BJ (cell line): ENCODE results near the gene FMO4. TPM values are rescaled to one million over a fixed set of nuclear protein-coding genes. Genes with fewer than 3 reads are reported as not detected.

Source experiments
- CTCF ChIA-PET: fragments of 350-600 bp; formaldehyde crosslinking; extraction: SDS; loops from one replicate; lab custom pipeline; 2021; ENCODE audit warnings: antibody characterized with exemption, inconsistent platforms; lab: Yijun Ruan, JAX
- POLR2A ChIA-PET: fragments of 300-600 bp; sonication (Branson Sonifier 250); formaldehyde crosslinking; extraction: SDS; loops from one replicate; lab custom pipeline; 2021; ENCODE audit warnings: antibody characterized with exemption; lab: Charles Lee
- DNase-seq: peaks from one replicate; pipeline ENCODE4 v3.0.0-alpha.2; 2011; ENCODE audit warnings: low read depth
- H3K27me3 ChIP-seq: 2 replicates; pipeline ENCODE4 v1.6.0; 2011; ENCODE audit warnings: low read length; ENCODE audit not compliant: control insufficient read depth, insufficient read depth
- H3K36me3 ChIP-seq: 2 replicates; pipeline ENCODE4 v1.5.1; 2011; ENCODE audit warnings: low read length; ENCODE audit not compliant: control insufficient read depth, insufficient read depth
- H3K4me3 ChIP-seq: 2 replicates; pipeline ENCODE4 v1.5.1; 2011; ENCODE audit warnings: low read depth, mild to moderate bottlenecking, control low read depth, low read length
- CTCF ChIP-seq: IDR thresholded peaks from 2 replicates; pipeline ENCODE4 v1.5.1; 2011; ENCODE audit warnings: low read depth, mild to moderate bottlenecking, control low read depth, inconsistent platforms, low read length, moderate library complexity; ENCODE audit not compliant: insufficient read depth
- polyA plus RNA-seq: library from polyadenylated mRNA; depleted of rRNA; stranded (reverse); fragments of >200 nt; gene quantifications from 2 replicates; pipeline ENCODE4 v1.2.3, GENCODE V29; 2011

FMO4 gene
- polyA plus RNA-seq, 1 experiment = 4.2 TPM

- CTCF ChIA-PET = interaction anchor here (0.9 to 3.4 kb wide), 3 partner anchors 12 to 72 kb away, joined by 3 to 17 read pairs (median 7); no protein-coding TSS in a partner anchor
- Histone ChIP-seq H3K4me3 (no peak overlapping the region), H3K36me3 (no peaks in the 10 kb centered on the region), H3K27me3 (no peaks in the 10 kb centered on the region)
- no peak for DNase-seq
- TF ChIP-seq CTCF = no peak
- POLR2A ChIA-PET = no interaction called here
Measured at GRCh38 chr1:171298696-171299095, 15.3 kb upstream of the FMO4 start.

GRCh38 chr1:171299342-171299741 lies 14.6 kb upstream of the FMO4 start:
- TF ChIP-seq CTCF = no peak
- no peak overlapping the region for H3K4me3 ChIP-seq
- H3K36me3 ChIP-seq = no peaks in the 10 kb centered on the region
- no peak for DNase-seq
- H3K27me3 ChIP-seq = no peaks in the 10 kb centered on the region
- ChIA-PET POLR2A (no interaction called here), CTCF (interaction anchor here (0.9 to 1.7 kb wide), 3 partner anchors 11 to 48 kb away, joined by 3 to 5 read pairs (median 5); partner anchors contain the start of gene FMO4)

GRCh38 chr1:171300401-171300800 lies 13.6 kb upstream of the FMO4 start:
- no peak for DNase-seq
- TF ChIP-seq CTCF = no peak
- Histone ChIP-seq H3K36me3 (no peaks in the 10 kb centered on the region), H3K4me3 (no peak overlapping the region), H3K27me3 (no peaks in the 10 kb centered on the region)
- ChIA-PET POLR2A (no interaction called here), CTCF (interaction anchor here (0.6 to 1.7 kb wide), 5 partner anchors 13 to 583 kb away, joined by 3 to 5 read pairs (median 3); partner anchors contain the start of genes FMO2 and FMO4)

GRCh38 chr1:171310661-171311087 lies 3.3 kb upstream of the FMO4 start:
- Histone ChIP-seq H3K4me3 (no peak overlapping the region), H3K27me3 (no peaks in the 10 kb centered on the region), H3K36me3 (no peaks in the 10 kb centered on the region)
- ChIA-PET CTCF (interaction anchor here (1.0 to 1.3 kb wide), 3 partner anchors 12 to 137 kb away, joined by 3 read pairs; no protein-coding TSS in a partner anchor), POLR2A (no interaction called here)
- no peak for DNase-seq
- TF ChIP-seq CTCF = no peak

- CTCF ChIA-PET = interaction anchor here (1.0 to 3.1 kb wide), 6 partner anchors 46 to 231 kb away, joined by 4 to 84 read pairs (median 27); partner anchors contain the start of gene FMO1
Measured at GRCh38 chr1:171311771-171312558, 2.0 kb upstream of the FMO4 start.

More at GRCh38 chr1:171311771-171312558, 2.0 kb upstream of the FMO4 start:
- POLR2A ChIA-PET = interaction anchor here (1.1 kb wide), 1 partner anchor 15 kb away, joined by 4 read pairs; no protein-coding TSS in a partner anchor
- Histone ChIP-seq H3K27me3 (no peaks in the 10 kb centered on the region), H3K4me3 (no peak overlapping the region), H3K36me3 (no peaks in the 10 kb centered on the region)
- DNase-seq = no peak
- no peak for TF ChIP-seq CTCF
